GM21515 (cell line): ENCODE measurements around the gene NCKAP5.
"Not testable (repeated sequence)": the region's sequence is repeated elsewhere in the genome, so short reads cannot be mapped to it uniquely, and the experiment has no call there.

Experiments used
- ATAC-seq: cut with Tn5 transposase; IDR thresholded peaks from one replicate; pipeline ENCODE4 v1.9.1; 2021; ENCODE audit not compliant: unreplicated experiment

Gene NCKAP5

DNA sequence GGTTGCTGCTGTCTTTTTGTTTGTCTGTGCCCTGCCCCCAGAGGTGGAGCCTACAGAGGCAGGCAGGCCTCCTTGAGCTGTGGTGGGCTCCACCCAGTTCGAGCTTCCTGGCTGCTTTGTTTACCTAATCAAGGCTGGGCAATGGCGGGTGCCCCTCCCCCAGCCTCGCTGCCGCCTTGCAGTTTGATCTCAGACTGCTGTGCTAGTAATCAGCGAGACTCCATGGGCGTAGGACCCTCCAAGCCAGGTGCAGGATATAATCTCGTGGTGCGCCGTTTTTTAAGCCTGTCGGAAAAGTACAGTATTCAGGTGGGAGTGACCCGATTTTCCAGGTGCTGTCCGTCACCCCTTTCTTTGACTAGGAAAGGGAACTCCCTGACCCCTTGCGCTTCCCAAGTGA lies 97.8 kb downstream of the NCKAP5 start:
- ATAC-seq: not testable (repeated sequence)

DNA sequence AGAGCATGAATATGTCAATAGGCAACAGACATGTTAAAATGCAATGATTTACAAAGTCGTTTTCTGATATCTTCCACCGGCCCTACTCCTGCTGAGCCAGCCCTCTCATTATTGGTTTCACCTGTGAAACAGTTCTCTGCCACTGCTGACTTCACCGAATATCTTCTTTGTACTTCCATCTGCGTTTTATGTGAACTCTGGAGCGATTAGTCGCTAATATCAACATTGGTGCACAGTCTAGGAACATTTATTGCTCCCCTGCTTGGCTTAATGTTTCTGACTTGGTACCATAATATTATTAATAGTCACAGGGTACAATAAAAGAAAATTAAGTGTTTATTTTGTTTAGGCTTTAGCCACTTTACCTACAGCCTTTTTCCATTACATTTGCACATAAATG lies 105.5 kb downstream of the NCKAP5 start:
- ATAC-seq: no peak

DNA sequence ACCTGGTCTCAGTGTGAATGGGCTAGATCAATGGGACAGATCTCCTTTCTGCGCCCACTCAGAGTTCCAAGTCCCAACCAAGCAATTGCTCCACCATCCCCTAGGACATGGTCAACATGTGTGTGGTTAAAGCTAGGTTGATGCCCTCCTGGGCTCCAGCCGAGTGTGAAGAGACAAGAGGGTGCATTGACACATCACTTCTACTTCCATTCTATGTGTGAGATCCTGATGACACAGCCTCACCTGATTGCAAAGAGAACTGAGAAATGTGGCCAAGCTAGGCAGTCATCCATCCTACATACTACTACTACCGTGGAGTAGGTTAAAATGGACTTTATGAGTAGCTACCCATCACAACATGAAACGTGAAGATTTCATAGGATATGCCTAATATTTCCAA lies 106.8 kb downstream of the NCKAP5 start:
- ATAC-seq: no peak

DNA sequence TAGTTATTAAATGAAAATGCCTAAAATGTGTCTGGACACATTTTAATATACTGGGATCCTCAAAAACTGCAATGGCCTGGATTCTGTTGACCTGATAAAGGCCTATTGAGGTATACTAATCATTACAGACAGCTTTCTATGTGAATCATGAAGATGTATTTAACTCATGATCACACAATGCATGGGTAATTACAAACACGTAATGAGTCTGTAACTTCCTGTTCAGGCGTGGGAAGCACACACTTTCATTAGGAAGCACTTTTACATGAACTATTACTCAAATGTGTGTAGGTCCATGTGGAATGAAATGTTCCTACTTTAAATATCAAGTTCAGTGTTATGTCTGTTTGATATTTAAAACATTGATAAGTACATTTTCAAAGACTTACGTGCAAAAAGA lies 108.7 kb downstream of the NCKAP5 start:
- no peak for ATAC-seq

GRCh38 chr2:133458280-133458679 lies 110.0 kb downstream of the NCKAP5 start:
- ATAC-seq: no peak

GRCh38 chr2:133457861-133458260 lies 110.4 kb downstream of the NCKAP5 start:
- ATAC-seq: no peak

DNA sequence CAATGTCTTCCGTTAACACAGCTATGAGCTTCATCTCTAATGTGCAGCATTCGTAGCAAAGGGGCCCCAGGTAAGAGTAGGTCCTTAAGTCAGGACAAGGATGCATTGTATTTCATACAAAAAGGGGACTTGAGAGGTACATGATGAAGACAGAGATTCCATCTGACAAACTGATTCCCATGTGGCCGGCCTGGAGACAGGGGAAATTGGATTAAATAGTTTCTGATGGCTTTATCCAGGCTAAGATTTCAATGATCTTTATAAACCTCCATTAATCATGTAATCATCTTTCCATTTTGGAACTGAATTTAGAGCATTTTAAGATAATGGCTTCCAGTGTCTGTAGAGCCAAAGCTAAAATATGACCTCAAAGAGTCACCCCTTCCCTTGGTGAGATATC lies 111.3 kb downstream of the NCKAP5 start:
- no peak for ATAC-seq

GRCh38 chr2:133456156-133456555 lies 112.1 kb downstream of the NCKAP5 start:
- no peak for ATAC-seq

DNA sequence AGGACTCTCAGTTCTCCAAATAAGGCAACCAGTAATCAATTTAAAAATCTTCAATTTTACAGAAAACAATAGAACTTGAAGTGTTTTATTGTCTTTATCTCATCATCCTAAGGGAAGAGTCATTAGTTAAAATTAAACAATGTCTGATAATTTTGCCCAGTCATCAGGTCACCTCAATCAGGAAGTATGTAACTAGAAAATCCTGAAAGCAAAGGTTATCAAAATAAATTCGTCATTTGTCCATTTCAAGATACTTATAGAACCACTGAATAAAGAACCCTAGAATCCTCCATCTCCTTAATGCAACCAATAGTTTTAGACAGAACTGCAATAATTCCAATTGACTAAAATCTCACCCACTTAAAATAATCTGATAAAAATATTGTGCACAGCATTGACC lies 115.2 kb downstream of the NCKAP5 start:
- no peak for ATAC-seq

- no peak for ATAC-seq
Observed at GRCh38 chr2:133452583-133452982, 115.7 kb downstream of the NCKAP5 start.

DNA sequence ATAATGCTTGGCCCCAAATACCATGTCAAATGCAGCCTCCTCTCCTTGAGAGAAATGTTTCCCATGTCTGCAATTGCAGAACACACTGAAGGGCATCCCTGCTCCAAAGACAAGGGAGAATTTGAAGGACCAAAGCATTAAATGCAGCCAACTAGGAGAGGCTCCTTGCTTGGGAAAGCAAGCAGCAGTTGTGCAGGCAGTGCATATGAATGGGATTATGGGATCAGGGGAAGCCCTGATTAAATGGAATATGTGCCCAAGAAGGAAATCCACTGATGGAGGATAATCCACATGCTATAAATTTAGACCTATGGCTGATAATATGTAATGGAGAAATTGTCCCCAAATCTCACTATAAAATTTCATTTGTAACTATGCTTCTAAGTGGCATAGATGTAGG lies 116.1 kb downstream of the NCKAP5 start:
- ATAC-seq: no peak

DNA sequence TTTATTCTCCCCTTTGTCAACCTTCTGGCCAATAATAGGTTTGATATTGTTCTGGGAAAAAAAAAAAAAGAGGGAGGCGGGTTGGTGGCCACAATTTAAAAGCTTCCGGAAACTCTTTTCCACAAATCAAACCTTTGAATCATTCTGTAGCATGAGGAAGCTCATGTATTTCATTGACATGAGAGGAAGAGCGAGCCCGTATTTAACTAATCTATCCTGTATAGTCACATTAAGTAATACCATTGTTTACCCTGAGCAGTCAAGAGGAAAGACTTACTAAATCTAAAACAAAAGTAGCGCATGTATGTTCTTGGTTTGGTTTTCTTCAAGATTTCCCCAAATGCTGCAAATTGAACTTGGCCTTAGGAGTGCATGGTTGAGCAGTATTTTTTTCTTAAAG lies 120.1 kb downstream of the NCKAP5 start:
- ATAC-seq: no peak

GRCh38 chr2:133447303-133447702 lies 121.0 kb downstream of the NCKAP5 start:
- no peak for ATAC-seq

DNA sequence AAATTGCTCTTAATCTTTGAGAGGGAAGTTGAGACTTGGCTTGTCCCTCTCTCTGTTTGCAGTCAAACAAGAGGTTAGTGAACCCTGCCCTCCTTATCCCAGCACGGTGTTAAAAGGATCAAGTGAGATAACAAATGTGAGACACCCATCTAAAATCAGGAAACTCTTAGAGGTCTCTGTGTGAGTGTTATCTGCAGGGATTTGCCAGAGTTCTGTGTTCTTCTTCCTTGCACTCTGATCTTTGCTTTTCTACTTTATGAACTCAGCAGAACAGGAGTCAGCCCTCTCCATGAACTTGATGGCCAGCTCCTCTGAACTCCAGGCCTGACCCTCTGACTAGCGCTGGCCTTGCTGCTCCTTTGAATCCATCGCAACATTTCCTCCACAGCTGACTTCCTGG lies 123.8 kb downstream of the NCKAP5 start:
- no peak for ATAC-seq

DNA sequence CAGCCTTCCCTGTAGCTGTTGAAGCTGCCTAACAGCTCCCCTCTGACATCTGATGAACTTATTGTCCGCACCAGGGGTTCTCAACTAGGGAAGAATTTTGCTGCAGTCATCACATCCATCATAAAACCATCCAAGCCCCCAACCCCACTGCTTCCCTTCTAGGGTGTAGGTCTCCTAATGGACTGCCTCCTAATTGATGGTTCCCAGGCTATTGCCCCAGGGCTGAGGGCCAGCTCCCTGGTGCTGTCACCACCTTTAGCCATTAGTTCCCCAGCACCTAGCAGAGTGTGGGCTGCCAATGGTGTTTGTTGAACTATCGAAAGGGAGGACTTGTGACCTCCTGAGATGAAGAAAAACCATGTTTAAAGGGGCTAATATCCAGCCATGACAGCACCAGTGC lies 125.9 kb downstream of the NCKAP5 start:
- ATAC-seq: no peak

- no peak for ATAC-seq
Observed at GRCh38 chr2:133439565-133439920, 128.7 kb downstream of the NCKAP5 start.

DNA sequence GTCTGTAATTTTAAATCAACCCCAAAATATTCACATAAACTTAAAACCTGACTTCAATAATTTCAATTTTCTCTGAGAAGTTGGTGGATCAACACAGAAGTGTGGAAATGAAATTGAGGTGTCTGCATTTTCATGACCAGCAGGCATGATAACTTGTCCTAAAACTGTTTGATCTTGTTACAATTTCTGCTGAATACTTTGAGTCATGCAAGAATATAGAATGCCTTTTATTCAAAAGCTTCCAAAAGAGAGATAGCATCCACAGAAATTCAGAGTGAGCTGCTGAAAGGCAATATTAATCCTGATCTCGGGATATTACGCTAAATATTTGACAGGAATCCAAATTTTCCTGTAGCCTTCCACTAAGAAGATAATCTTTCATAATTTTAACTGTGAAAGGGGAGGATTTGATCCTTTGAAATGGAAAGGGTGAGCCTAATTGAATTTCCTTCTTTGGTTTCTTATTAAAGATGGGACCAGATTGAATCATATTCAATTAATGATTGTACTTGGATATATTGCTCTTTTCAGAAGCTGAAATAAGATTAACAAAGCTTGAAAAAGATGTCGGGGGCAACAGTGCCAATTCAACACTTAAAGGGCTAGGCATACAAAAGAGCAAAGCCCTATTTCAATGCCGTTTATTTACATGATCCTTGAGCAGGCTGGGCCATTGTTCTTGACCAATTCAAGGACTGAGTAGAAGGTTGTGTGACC lies 129.3 kb downstream of the NCKAP5 start:
- no peak for ATAC-seq

DNA sequence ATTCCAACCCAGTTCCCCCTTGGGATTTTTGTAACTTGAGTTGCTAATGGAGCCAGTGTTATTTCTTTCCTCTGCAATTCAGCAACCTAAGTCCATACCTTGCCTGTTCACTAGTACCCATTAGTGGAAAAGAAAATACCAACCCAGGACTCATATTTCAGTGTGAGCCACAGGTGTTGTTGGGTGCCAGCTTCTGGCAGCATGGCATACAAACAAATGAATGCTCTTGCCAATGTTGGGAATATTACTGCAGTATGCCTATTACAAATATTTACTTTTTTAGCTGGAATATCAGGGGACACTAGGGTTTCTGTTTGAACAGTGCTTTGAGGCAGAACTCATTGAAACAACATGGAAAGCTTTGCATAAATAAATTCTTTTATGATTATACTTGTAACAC lies 130.2 kb downstream of the NCKAP5 start:
- ATAC-seq: no peak

GRCh38 chr2:133437492-133437891 lies 130.8 kb downstream of the NCKAP5 start:
- ATAC-seq: no peak

GRCh38 chr2:133434959-133435668 lies 133.1 kb downstream of the NCKAP5 start:
- no peak for ATAC-seq

DNA sequence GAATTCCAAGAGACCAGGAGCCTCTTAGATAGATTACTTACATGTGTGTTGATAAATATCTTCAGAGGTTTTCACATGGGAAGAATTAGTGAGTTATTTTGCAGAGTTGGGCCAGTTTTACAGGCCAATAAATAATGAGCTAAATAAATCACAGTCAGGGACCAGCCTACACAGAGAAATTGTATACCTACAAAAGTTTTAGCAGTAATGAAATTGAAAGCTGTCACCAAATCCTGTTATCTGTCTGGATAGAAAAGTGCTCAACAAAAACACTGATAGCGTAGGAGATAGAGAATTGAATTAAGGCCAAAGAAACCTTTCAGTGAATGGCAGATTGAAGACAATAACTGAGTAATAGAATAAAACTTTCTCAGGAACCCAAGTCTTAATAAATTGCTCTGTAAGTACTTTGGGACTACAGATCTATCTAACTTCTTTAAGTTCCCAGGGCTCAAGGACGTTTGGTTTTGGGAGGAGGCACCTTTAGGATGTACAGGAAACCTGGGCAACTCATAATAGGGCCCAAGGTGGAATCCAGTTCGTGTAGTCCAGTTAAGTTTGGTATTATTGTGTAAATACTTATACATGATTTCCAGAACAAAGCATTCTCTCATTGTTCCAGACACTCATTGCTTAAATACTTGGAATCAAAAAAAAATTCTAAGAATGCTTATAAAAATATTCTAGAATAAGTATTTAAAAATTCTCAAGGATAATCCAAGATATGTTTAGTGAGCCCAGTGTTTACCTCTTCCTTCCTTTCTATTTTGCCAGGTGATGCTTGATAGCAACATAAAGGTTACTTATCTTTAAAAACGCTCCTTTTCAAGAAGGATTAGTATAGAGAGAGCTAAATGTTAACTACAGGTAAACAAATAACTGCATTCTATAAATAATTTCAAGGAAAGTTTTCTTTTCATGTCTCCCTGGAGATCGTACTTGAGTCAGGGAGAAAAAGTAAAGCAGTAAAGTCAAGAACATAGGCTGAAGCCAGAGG lies 134.5 kb downstream of the NCKAP5 start:
- no peak for ATAC-seq

DNA sequence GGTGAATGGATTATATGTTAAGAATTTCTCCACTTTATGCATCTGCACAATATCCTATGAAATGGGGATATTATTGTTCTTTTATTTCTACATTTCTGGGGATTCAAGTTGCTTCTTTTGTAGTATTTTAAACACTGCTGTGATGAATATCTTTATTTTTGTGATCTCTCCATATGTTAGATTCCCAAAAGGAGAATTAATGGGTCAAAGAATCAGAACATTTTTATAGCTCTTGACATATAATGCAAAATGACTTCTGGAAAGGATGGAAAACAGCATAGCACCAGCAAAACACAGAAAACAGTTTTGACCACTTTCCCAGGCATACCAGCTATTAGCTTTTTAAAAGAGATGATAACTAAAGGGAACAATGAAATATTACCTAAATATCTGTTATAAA lies 135.5 kb downstream of the NCKAP5 start:
- ATAC-seq: no peak
